Smooth muscle cell (in vitro differentiated cells): ENCODE data around the gene ART5. TPM values are rescaled to one million over a fixed set of nuclear protein-coding genes. Genes with fewer than 3 reads are reported as not detected.
A peak's percentile ranks its signal among the peaks of the same experiment; 100 is the strongest.

ENCODE experiments used
- DNase-seq: peaks from one replicate; lab custom pipeline; 2025; ENCODE audit not compliant: unreplicated experiment; lab: John Stamatoyannopoulos, UW
- H2AFZ ChIP-seq: fragments of 200-600 bp; sonication (generic); 2 replicates; pipeline ENCODE4 v1.6.0; 2016; ENCODE audit warnings: antibody characterized with exemption, low read depth, mild to moderate bottlenecking
- H3F3A ChIP-seq: fragments of 200-600 bp; sonication (generic); 2 replicates; pipeline ENCODE4 v1.6.0; 2017; ENCODE audit warnings: antibody characterized with exemption, low read depth
- H3K27ac ChIP-seq: fragments of 200-600 bp; sonication (generic); 2 replicates; pipeline ENCODE4 v1.5.1; 2016; ENCODE audit warnings: low read depth, mild to moderate bottlenecking
- H3K27me3 ChIP-seq: fragments of 200-600 bp; sonication (generic); 2 replicates; pipeline ENCODE4 v1.6.1; 2016; ENCODE audit warnings: low read depth, mild to moderate bottlenecking
- H3K36me3 ChIP-seq: fragments of 200-600 bp; sonication (generic); 2 replicates; pipeline ENCODE4 v1.5.1; 2016; ENCODE audit warnings: low read depth
- H3K4me1 ChIP-seq: fragments of 200-600 bp; sonication (generic); 2 replicates; pipeline ENCODE4 v1.5.1; 2016; ENCODE audit warnings: low read depth
- H3K4me2 ChIP-seq: fragments of 200-600 bp; sonication (generic); 2 replicates; pipeline ENCODE4 v1.6.0; 2016; ENCODE audit warnings: mild to moderate bottlenecking
- H3K4me3 ChIP-seq: fragments of 200-600 bp; sonication (generic); 2 replicates; pipeline ENCODE4 v1.5.1; 2016; ENCODE audit warnings: mild to moderate bottlenecking
- H3K79me2 ChIP-seq: fragments of 200-600 bp; sonication (generic); 2 replicates; pipeline ENCODE4 v1.6.0; 2016; ENCODE audit warnings: low read depth, mild to moderate bottlenecking
- H3K9ac ChIP-seq: fragments of 200-600 bp; sonication (generic); 2 replicates; pipeline ENCODE4 v1.6.0; 2016; ENCODE audit warnings: low read depth
- H3K9me3 ChIP-seq: fragments of 200-600 bp; sonication (generic); replicated peaks from 2 replicates; pipeline ENCODE4 v1.5.1; 2016; ENCODE audit warnings: low read depth
- H4K20me1 ChIP-seq: fragments of 200-600 bp; sonication (generic); 2 replicates; pipeline ENCODE4 v1.6.0; 2016; ENCODE audit warnings: low read depth
- CTCF ChIP-seq: fragments of 200-600 bp; sonication (generic); IDR thresholded peaks from 2 replicates; pipeline ENCODE4 v1.5.1; 2017; ENCODE audit warnings: borderline replicate concordance, mild to moderate bottlenecking, antibody characterized with exemption; ENCODE audit not compliant: insufficient read depth, poor library complexity, severe bottlenecking
- WGBS: methylation state at CpG from one replicate; pipeline ENCODE4 v1.1.7; 2016; ENCODE audit warnings: low lambda C conversion rate; 5-methylcytosine and 5-hydroxymethylcytosine counted together
- polyA plus RNA-seq: library from polyadenylated mRNA; unstranded; fragments of >200 nt; fragmentation: Nextera tagmentation; extraction: Ambion mirVana; gene quantifications from 2 replicates; pipeline ENCODE4 v1.2.1, GENCODE V29; 2016
- total RNA-seq: library from RNA; depleted of rRNA; stranded (reverse); fragments of >200 nt; gene quantifications from 2 replicates; pipeline ENCODE4 v1.2.3, GENCODE V29; 2014

The ART5 gene
- total and polyA plus RNA-seq, 2 experiments from 2014 or later: 3.5 to 5.2 TPM

- H3K4me3 ChIP-seq: no peak overlapping the region
- no peak for DNase-seq
- H3K27me3 ChIP-seq: no peaks in the 10 kb centered on the region
- no peak overlapping the region for H2AFZ ChIP-seq
- no peaks in the 10 kb centered on the region for H3K4me1 ChIP-seq
- H3K4me2 ChIP-seq: no peak overlapping the region
- TF ChIP-seq CTCF: no peak
- no peak overlapping the region for H3K9ac ChIP-seq
- H3K36me3 ChIP-seq: no peaks in the 10 kb centered on the region
- no peaks in the 10 kb centered on the region for H3F3A ChIP-seq
- H3K79me2 ChIP-seq: no peaks in the 10 kb centered on the region
- 93% methylated on average over 5 of the region's 5 CpGs for WGBS
- H4K20me1 ChIP-seq: no peaks in the 10 kb centered on the region
- no peak overlapping the region for H3K27ac ChIP-seq
- no peaks in the 10 kb centered on the region for H3K9me3 ChIP-seq
Observed at GRCh38 chr11:3632070-3632660, 9.6 kb downstream of the ART5 start.

- WGBS: 88% methylated on average over 4 of the region's 4 CpGs
- H4K20me1 ChIP-seq: no peaks in the 10 kb centered on the region
- no peak overlapping the region for H3K4me3 ChIP-seq
- peak overlapping the region; percentile 49 for H3K27ac ChIP-seq
- no peak overlapping the region for H2AFZ ChIP-seq
- H3K4me2 ChIP-seq: no peak overlapping the region
- H3K79me2 ChIP-seq: no peaks in the 10 kb centered on the region
- no peaks in the 10 kb centered on the region for H3K36me3 ChIP-seq
- no peak overlapping the region for H3K9ac ChIP-seq
- no peaks in the 10 kb centered on the region for H3F3A ChIP-seq
- TF ChIP-seq CTCF: no peak
- no peaks in the 10 kb centered on the region for H3K9me3 ChIP-seq
- no peaks in the 10 kb centered on the region for H3K4me1 ChIP-seq
- no peaks in the 10 kb centered on the region for H3K27me3 ChIP-seq
- DNase-seq: no peak
Observed at GRCh38 chr11:3631331-3631730, 10.5 kb downstream of the ART5 start.

GRCh38 chr11:3627291-3627690, 14.5 kb downstream of the ART5 start:
- H4K20me1 ChIP-seq: no peaks in the 10 kb centered on the region
- no peak overlapping the region for H3K9ac ChIP-seq
- H3K36me3 ChIP-seq: no peaks in the 10 kb centered on the region
- H3K9me3 ChIP-seq: no peaks in the 10 kb centered on the region
- no peaks in the 10 kb centered on the region for H3K4me1 ChIP-seq
- H2AFZ ChIP-seq: no peak overlapping the region
- DNase-seq: no peak
- H3K4me3 ChIP-seq: no peak overlapping the region
- H3K79me2 ChIP-seq: no peaks in the 10 kb centered on the region
- no peak for TF ChIP-seq CTCF
- no peaks in the 10 kb centered on the region for H3K27me3 ChIP-seq
- H3F3A ChIP-seq: no peaks in the 10 kb centered on the region
- H3K4me2 ChIP-seq: no peak overlapping the region
- WGBS: 67% methylated on average over 1 of the region's 1 CpG
- H3K27ac ChIP-seq: peak overlapping the region; percentile 47
